Esophagus muscularis mucosa (tissue), 4 donors: ENCODE results near the gene ZNF598. TPM values are rescaled to one million over a fixed set of nuclear protein-coding genes. Genes with fewer than 3 reads are reported as not detected.

ENCODE experiments used
- DNase-seq: peaks from one replicate; pipeline ENCODE4 v3.0.0-alpha.2; 2017; ENCODE audit errors: extremely low spot score
- H3K27ac ChIP-seq, 4 donors: fragments of 200-600 bp; sonication (generic); replicated peaks in 1 of 4; 1 replicate in 3 of 4; 2 replicates in 1 of 4; pipeline ENCODE4 v1.5.1; 2016 to 2019; ENCODE audit warnings: mild to moderate bottlenecking in 1 of 4
- H3K27me3 ChIP-seq, 4 donors: fragments of 200-600 bp; sonication (generic); one replicate each; pipeline versions ENCODE4 v1.5.1 to v1.6.0; 2016 to 2019
- H3K36me3 ChIP-seq, 4 donors: fragments of 200-600 bp; sonication (generic); one replicate each; pipeline ENCODE4 v1.5.1; 2016 to 2019
- H3K4me1 ChIP-seq, 4 donors: fragments of 200-600 bp; sonication (generic); one replicate each; pipeline ENCODE4 v1.5.1; 2016 to 2019
- H3K4me3 ChIP-seq, 4 donors: fragments of 200-600 bp; sonication (generic); 1 replicate in 2 of 4; 2 replicates in 2 of 4; pipeline ENCODE4 v1.5.1; 2016 to 2019; ENCODE audit warnings: mild to moderate bottlenecking in 4 of 4, moderate library complexity in 1 of 4
- H3K9me3 ChIP-seq, 4 donors: fragments of 200-600 bp; sonication (generic); 1 replicate in 3 of 4; 2 replicates in 1 of 4; pipeline ENCODE4 v1.5.1; 2016 to 2019
- EP300 ChIP-seq: sonication (generic); formaldehyde crosslinking; IDR thresholded peaks from one replicate; pipeline ENCODE4 v1.6.1; 2017; ENCODE audit warnings: antibody characterized with exemption
- POLR2A ChIP-seq: fragments of 450-650 bp; IDR thresholded peaks from one replicate; pipeline ENCODE4 v1.6.1; 2017; ENCODE audit warnings: antibody characterized with exemption, moderate library complexity, mild to moderate bottlenecking, low read depth
- POLR2AphosphoS5 ChIP-seq, 2 donors: sonication (generic); formaldehyde crosslinking; IDR thresholded peaks; one replicate each; pipeline ENCODE4 v1.6.1; 2017; ENCODE audit warnings: antibody characterized with exemption in 2 of 2
- WGBS: methylation state at CpG from one replicate; pipeline ENCODE4 v1.1.5; 2018; 5-methylcytosine and 5-hydroxymethylcytosine counted together
- intact Hi-C: fragments of 100-400 bp; cut with DNase I; formaldehyde crosslinking; loops from one replicate; pipeline ENCODE4 v1.15.1; 2023
- total RNA-seq, 4 donors: library from RNA; depleted of rRNA; stranded (reverse); fragments of >200 nt; gene quantifications; one replicate each; pipeline versions ENCODE4 v1.1.0 to v1.2.1, GENCODE V29; 2016
- TF ChIP-seq, protein P1 (sequence below), 3 experiments: fragments of 200-600 bp in 2 of 3; fragments of 450-650 bp in 1 of 3; sonication (generic) in 2 of 3; IDR thresholded peaks; one replicate each; pipeline ENCODE4 v1.5.1; 2017 to 2019; ENCODE audit warnings: antibody characterized with exemption in 3 of 3, mild to moderate bottlenecking in 2 of 3, moderate library complexity in 1 of 3

ZNF598 gene
- total RNA-seq, 4 donors from 2014 or later, result 23.3 to 46.5 (median 34.9) TPM

DNA sequence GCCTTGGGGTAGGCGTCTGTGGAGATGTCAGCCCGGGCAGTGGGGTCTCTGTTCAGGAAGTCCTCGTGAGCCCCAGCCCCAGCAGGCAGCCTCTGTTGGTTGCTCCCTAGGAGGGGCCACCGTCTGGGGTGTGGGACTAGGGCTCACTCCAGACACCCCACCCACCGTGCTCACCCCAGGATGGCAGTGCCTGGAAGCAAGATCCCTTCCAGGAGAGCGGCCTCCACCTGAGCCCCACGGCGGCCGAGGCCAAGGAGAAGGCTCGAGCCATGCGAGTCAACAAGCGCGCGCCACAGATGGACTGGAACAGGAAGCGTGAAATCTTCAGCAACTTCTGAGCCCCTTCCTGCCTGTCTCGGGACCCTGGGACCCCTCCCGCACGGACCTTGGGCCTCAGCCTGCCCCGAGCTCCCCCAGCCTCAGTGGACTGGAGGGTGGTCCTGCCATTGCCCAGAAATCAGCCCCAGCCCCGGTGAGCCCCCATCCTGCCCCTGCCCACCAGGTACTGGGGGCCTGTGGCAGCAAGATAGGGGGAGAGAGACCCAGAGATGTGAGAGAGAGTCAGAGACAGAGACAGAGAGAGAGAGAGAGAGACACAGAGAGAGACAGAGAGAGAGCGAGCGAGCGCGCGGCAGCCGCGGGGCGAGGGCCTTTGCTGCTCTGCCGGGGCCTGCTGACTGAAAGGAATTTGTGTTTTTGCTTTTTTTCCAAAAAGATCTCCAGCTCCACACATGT lies 28.2 kb upstream of the ZNF598 start:
- Histone ChIP-seq H3K36me3 (peaks cover 0 to 59% (median 17%) of the 10 kb centered on the region in 4 donors), H3K27me3 (no peaks in the 10 kb centered on the region), H3K27ac (peak overlapping the region; percentile 83 to 92 (median 86)), H3K4me1 (peaks cover 82 to 92% (median 89%) of the 10 kb centered on the region in 4 donors), H3K9me3 (no peaks in the 10 kb centered on the region), H3K4me3 (peak overlapping the region in 1 of 4 donors; percentile 12)
- no peak for DNase-seq
- WGBS, result 73% methylated on average over 28 of the region's 29 CpGs
- no peak for TF ChIP-seq POLR2A
- no peak for TF ChIP-seq POLR2AphosphoS5 (IDR thresholded peaks at IDR 0.05)
- TF ChIP-seq, protein P1, sequence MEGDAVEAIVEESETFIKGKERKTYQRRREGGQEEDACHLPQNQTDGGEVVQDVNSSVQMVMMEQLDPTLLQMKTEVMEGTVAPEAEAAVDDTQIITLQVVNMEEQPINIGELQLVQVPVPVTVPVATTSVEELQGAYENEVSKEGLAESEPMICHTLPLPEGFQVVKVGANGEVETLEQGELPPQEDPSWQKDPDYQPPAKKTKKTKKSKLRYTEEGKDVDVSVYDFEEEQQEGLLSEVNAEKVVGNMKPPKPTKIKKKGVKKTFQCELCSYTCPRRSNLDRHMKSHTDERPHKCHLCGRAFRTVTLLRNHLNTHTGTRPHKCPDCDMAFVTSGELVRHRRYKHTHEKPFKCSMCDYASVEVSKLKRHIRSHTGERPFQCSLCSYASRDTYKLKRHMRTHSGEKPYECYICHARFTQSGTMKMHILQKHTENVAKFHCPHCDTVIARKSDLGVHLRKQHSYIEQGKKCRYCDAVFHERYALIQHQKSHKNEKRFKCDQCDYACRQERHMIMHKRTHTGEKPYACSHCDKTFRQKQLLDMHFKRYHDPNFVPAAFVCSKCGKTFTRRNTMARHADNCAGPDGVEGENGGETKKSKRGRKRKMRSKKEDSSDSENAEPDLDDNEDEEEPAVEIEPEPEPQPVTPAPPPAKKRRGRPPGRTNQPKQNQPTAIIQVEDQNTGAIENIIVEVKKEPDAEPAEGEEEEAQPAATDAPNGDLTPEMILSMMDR (IDR thresholded peaks at IDR 0.05), result no peak
- TF ChIP-seq EP300, result no peak
- intact Hi-C loops, result no loop called here

DNA sequence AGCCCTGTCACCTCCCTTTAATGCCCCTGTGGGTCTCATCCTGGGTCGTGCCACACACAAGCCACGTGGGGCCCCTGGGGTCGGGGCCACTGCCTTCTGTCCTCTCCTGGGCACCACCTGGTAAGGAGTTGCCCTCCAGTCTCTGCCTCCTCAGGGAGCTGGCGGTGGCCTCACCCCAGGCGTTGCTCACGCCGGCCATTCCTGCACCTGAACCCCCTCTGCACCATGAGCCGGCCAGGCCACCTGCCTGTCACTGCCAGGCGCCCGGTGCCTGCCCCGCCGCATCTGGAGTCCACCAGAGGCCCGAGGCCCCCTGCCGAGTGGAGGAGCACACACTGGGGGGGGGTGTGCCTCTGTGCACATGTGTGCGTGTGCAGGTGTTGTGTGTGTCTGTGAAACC lies 27.5 kb upstream of the ZNF598 start:
- H3K27me3 ChIP-seq, result no peaks in the 10 kb centered on the region
- no peak for DNase-seq
- WGBS, result 91% methylated on average over 12 of the region's 15 CpGs
- H3K27ac ChIP-seq, result peak overlapping the region; percentile 83 to 92 (median 86)
- TF ChIP-seq POLR2A (no peak), POLR2AphosphoS5 (IDR thresholded peaks at IDR 0.05) (no peak), EP300 (no peak)
- TF ChIP-seq, protein P1 (IDR thresholded peaks at IDR 0.05), result no peak
- H3K36me3 ChIP-seq, result peaks cover 0 to 59% (median 15%) of the 10 kb centered on the region in 4 donors
- H3K4me3 ChIP-seq, result peak overlapping the region in 1 of 4 donors; percentile 43
- intact Hi-C loops, result no loop called here
- H3K9me3 ChIP-seq, result no peaks in the 10 kb centered on the region
- H3K4me1 ChIP-seq, result peaks cover 85 to 94% (median 91%) of the 10 kb centered on the region in 4 donors

DNA sequence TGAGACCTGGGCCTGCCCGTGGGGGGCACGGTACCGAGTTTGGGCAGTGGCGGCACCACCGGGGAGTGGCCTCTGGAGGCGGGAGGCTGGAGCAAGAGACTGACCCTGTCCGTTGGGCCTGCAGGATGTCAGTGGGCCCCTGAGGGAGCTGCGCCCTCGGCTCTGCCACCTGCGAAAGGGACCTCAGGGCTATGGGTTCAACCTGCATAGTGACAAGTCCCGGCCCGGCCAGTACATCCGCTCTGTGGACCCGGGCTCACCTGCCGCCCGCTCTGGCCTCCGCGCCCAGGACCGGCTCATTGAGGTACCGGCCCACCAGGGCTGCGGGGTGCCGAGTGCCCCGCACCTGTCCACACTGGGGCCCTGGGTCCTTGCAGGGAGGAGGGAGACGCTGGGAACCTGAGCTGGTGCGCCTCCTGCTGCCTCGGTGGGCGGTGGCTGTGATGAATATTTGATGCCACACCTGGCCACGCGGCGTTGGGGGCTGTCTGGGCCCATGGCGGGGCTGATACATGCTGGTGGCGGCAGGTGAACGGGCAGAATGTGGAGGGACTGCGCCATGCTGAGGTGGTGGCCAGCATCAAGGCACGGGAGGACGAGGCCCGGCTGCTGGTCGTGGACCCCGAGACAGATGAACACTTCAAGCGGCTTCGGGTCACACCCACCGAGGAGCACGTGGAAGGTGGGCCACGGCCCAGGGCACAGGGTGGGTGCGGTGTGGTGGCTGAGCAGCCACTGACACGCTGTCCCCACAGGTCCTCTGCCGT lies 26.8 kb upstream of the ZNF598 start:
- DNase-seq, result no peak
- peaks cover 0 to 65% (median 16%) of the 10 kb centered on the region in 4 donors for H3K36me3 ChIP-seq
- intact Hi-C loops, result no loop called here
- peak overlapping the region; percentile 83 to 92 (median 86) for H3K27ac ChIP-seq
- no peaks in the 10 kb centered on the region for H3K27me3 ChIP-seq
- WGBS, result 94% methylated on average over 20 of the region's 47 CpGs
- TF ChIP-seq, protein P1 (IDR thresholded peaks at IDR 0.05), result no peak
- TF ChIP-seq POLR2A, result no peak
- H3K9me3 ChIP-seq, result no peaks in the 10 kb centered on the region
- peak overlapping the region; percentile 31 to 51 (median 38) for H3K4me3 ChIP-seq
- peaks cover 80 to 92% (median 90%) of the 10 kb centered on the region in 4 donors for H3K4me1 ChIP-seq

GRCh38 chr16:2035431-2036199 lies 26.0 kb upstream of the ZNF598 start:
- DNase-seq, result no peak
- peak overlapping the region; percentile 31 to 51 (median 38) for H3K4me3 ChIP-seq
- TF ChIP-seq, protein P1 (IDR thresholded peaks at IDR 0.05), result no peak
- H3K27ac ChIP-seq, result peak overlapping the region; percentile 83 to 92 (median 86)
- WGBS, result no CpG with 5 or more reads among the region's 34 CpGs
- peaks cover 0 to 72% (median 20%) of the 10 kb centered on the region in 4 donors for H3K36me3 ChIP-seq
- no peaks in the 10 kb centered on the region for H3K27me3 ChIP-seq
- intact Hi-C loops, result no loop called here
- no peaks in the 10 kb centered on the region for H3K9me3 ChIP-seq
- H3K4me1 ChIP-seq, result peaks cover 72 to 88% (median 86%) of the 10 kb centered on the region in 4 donors
